PC-9 (cell line): ENCODE measurements around the gene ALDH4A1. TPM values are rescaled to one million over a fixed set of nuclear protein-coding genes. Genes with fewer than 3 reads are reported as not detected.

Experiments used
- BruUV-seq: library from RNA; stranded (reverse); fragments of 400-500 nt; replicated peaks from 2 replicates; lab custom pipeline; 2021; lab: Mats Ljungman, UMichigan
- CTCF ChIA-PET: fragments of 300-600 bp; sonication (Branson Sonifier 250); formaldehyde crosslinking; loops from one replicate; lab custom pipeline; 2022; ENCODE audit warnings: antibody characterized with exemption; lab: Charles Lee
- POLR2A ChIA-PET: fragments of 300-600 bp; sonication (Branson Sonifier 250); formaldehyde crosslinking; loops from one replicate; lab custom pipeline; 2022; ENCODE audit warnings: antibody characterized with exemption; ENCODE audit not compliant: unreplicated experiment; lab: Charles Lee
- DNase-seq, 2 experiments: peaks; one replicate each; pipeline versions ENCODE4 v3.0.0 to v3.0.0-alpha.2; 2015 to 2022; ENCODE audit warnings: mixed read lengths in 1 of 2
- H2AFZ ChIP-seq: fragments of 200-600 bp; sonication (generic); 2 replicates; pipeline ENCODE4 v1.8.1; 2017; ENCODE audit warnings: antibody characterized with exemption
- H3F3A ChIP-seq: fragments of 200-600 bp; sonication (generic); 2 replicates; pipeline ENCODE4 v1.8.1; 2017; ENCODE audit warnings: antibody characterized with exemption, mild to moderate bottlenecking, low read depth; ENCODE audit not compliant: insufficient read depth
- H3K27ac ChIP-seq: fragments of 200-600 bp; sonication (generic); 2 replicates; pipeline ENCODE4 v1.6.1; 2016; ENCODE audit warnings: mixed run types
- H3K27me3 ChIP-seq: fragments of 200-600 bp; sonication (generic); 2 replicates; pipeline ENCODE4 v1.6.1; 2016; ENCODE audit warnings: low read depth, mixed run types; ENCODE audit not compliant: insufficient read depth
- H3K36me3 ChIP-seq: fragments of 200-600 bp; sonication (generic); 2 replicates; pipeline ENCODE4 v1.6.1; 2016; ENCODE audit warnings: low read depth, mixed run types
- H3K4me1 ChIP-seq: fragments of 200-600 bp; sonication (generic); replicated peaks from 2 replicates; pipeline ENCODE4 v1.6.1; 2016; ENCODE audit warnings: mixed run types; ENCODE audit not compliant: insufficient read depth
- H3K4me2 ChIP-seq: fragments of 200-600 bp; sonication (generic); 2 replicates; pipeline ENCODE4 v1.6.1; 2017; ENCODE audit warnings: mixed run types
- H3K4me3 ChIP-seq: fragments of 200-600 bp; sonication (generic); 2 replicates; pipeline ENCODE4 v1.6.1; 2016; ENCODE audit warnings: mixed run types
- H3K79me2 ChIP-seq: fragments of 200-600 bp; sonication (generic); 2 replicates; pipeline ENCODE4 v1.6.1; 2017; ENCODE audit warnings: low read depth, mixed run types
- H3K9me2 ChIP-seq: fragments of 200-600 bp; sonication (generic); 2 replicates; pipeline ENCODE4 v1.8.1; 2017; ENCODE audit warnings: mild to moderate bottlenecking; ENCODE audit not compliant: insufficient read depth
- H3K9me3 ChIP-seq: fragments of 200-600 bp; sonication (generic); 2 replicates; pipeline ENCODE4 v1.8.1; 2016; ENCODE audit warnings: low read depth; ENCODE audit not compliant: insufficient read depth
- H4K20me1 ChIP-seq: fragments of 200-600 bp; sonication (generic); 2 replicates; pipeline ENCODE4 v1.8.1; 2017; ENCODE audit not compliant: insufficient read depth
- EZH2 ChIP-seq: fragments of 200-600 bp; sonication (generic); IDR thresholded peaks from 2 replicates; pipeline ENCODE4 v1.8.0; 2017; ENCODE audit warnings: antibody characterized with exemption, low read depth
- intact Hi-C: fragments of 100-400 bp; cut with micrococcal nuclease; formaldehyde crosslinking; loops from one replicate; pipeline ENCODE4 v1.10.0; 2022; ENCODE audit not compliant: unreplicated experiment
- total RNA-seq: library from RNA; stranded (reverse); gene quantifications from 2 replicates; pipeline ENCODE4 v1.2.3, GENCODE V29; 2021
- TF ChIP-seq, protein P1 (sequence below): fragments of 200-600 bp; sonication (generic); conservative IDR thresholded peaks from 2 replicates; pipeline ENCODE4 v1.6.1; 2017; ENCODE audit warnings: mixed run types, antibody characterized with exemption, mild to moderate bottlenecking, moderate library complexity

The ALDH4A1 gene
- total RNA-seq, 1 experiment from 2014 or later: 15.0 TPM

DNA sequence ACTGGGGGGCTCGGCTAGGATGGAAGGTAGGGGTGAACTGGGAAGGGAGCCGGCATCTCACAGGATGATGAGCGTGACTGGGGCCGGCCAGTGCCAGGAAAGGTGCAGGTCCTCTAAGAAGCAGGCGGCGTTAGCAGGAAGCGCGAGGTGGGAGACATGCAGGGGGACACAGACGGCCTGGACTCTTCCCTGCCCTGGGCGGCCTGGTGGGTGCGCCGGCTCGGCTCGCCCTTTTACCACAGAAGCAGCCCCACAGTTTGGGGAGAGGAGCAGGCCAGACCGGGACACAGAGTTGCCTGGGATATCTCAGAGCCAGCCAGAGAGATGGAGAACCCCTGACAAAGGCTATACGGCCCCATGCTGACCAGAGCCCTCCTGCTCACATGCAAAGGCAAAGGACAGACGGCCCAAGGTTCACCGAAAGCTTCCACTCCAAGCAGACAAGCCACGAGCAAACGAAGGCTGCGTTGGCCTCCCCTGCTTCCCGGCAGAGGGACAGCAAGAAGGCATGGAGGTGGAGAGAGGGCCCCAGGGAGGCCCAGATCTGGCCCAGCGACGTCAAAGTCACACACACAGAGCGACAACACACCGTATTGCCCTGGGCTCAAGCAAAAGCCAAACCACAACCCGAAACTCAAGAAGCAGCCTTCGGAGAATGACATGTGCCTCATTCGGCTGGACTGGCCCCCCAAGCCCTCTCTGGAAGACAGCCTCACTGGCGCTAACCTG lies 14.9 kb upstream of the ALDH4A1 start:
- H3F3A ChIP-seq: no peaks in the 10 kb centered on the region
- no peaks in the 10 kb centered on the region for H3K9me3 ChIP-seq
- intact Hi-C loops: no loop called here
- H3K36me3 ChIP-seq: no peaks in the 10 kb centered on the region
- CTCF ChIA-PET: no interaction called here
- H3K4me3 ChIP-seq: no peak overlapping the region
- TF ChIP-seq, protein P1, sequence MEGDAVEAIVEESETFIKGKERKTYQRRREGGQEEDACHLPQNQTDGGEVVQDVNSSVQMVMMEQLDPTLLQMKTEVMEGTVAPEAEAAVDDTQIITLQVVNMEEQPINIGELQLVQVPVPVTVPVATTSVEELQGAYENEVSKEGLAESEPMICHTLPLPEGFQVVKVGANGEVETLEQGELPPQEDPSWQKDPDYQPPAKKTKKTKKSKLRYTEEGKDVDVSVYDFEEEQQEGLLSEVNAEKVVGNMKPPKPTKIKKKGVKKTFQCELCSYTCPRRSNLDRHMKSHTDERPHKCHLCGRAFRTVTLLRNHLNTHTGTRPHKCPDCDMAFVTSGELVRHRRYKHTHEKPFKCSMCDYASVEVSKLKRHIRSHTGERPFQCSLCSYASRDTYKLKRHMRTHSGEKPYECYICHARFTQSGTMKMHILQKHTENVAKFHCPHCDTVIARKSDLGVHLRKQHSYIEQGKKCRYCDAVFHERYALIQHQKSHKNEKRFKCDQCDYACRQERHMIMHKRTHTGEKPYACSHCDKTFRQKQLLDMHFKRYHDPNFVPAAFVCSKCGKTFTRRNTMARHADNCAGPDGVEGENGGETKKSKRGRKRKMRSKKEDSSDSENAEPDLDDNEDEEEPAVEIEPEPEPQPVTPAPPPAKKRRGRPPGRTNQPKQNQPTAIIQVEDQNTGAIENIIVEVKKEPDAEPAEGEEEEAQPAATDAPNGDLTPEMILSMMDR: no peak
- TF ChIP-seq EZH2: no peak
- no peaks in the 10 kb centered on the region for H3K27me3 ChIP-seq
- H3K4me2 ChIP-seq: no peak overlapping the region
- peaks cover 6% of the 10 kb centered on the region for H3K4me1 ChIP-seq
- DNase-seq: no peak
- no peak overlapping the region for H2AFZ ChIP-seq
- POLR2A ChIA-PET: no interaction called here
- H3K9me2 ChIP-seq: no peaks in the 10 kb centered on the region
- no peaks in the 10 kb centered on the region for H4K20me1 ChIP-seq
- no peak overlapping the region for H3K27ac ChIP-seq
- no TSS peak for BruUV-seq
- H3K79me2 ChIP-seq: 0 out of 2 replicates have a peak, but pooled peaks cover 3% of the 10 kb centered on the region

DNA sequence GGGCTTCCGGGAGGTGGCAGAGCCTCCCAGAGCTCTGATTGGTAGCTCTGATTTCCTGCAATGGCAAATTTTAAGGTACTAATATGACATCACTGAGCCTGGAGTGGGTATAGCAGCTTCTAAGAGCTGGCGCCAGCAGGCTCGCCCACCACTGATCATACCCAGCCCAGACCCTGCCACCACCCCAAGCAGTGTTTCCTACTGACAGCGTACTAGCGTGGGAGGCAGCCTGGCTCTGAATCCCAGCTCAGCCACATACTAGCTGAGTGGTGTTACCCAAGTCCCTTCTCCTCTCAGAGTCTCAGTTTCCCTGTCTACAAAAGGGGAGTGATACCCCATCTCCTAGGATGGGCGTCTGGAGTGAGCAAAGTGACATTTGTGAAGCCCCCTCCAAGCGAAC lies 13.0 kb upstream of the ALDH4A1 start:
- no peaks in the 10 kb centered on the region for H3K9me3 ChIP-seq
- H3K36me3 ChIP-seq: no peaks in the 10 kb centered on the region
- no TSS peak for BruUV-seq
- ChIA-PET POLR2A (no interaction called here), CTCF (interaction anchor here (0.7 kb wide), 1 partner anchor 192 kb away, joined by 8 read pairs; no protein-coding TSS in a partner anchor)
- H3F3A ChIP-seq: no peaks in the 10 kb centered on the region
- TF ChIP-seq, protein P1: no peak
- no peak for TF ChIP-seq EZH2
- no peak overlapping the region for H3K4me3 ChIP-seq
- intact Hi-C loops: no loop called here
- H3K4me2 ChIP-seq: no peak overlapping the region
- no peaks in the 10 kb centered on the region for H3K27me3 ChIP-seq
- H3K9me2 ChIP-seq: no peaks in the 10 kb centered on the region
- no peak overlapping the region for H3K27ac ChIP-seq
- H4K20me1 ChIP-seq: no peaks in the 10 kb centered on the region
- no peaks in the 10 kb centered on the region for H3K4me1 ChIP-seq
- no peak overlapping the region for H2AFZ ChIP-seq
- H3K79me2 ChIP-seq: no peaks in the 10 kb centered on the region
- DNase-seq: no peak

DNA sequence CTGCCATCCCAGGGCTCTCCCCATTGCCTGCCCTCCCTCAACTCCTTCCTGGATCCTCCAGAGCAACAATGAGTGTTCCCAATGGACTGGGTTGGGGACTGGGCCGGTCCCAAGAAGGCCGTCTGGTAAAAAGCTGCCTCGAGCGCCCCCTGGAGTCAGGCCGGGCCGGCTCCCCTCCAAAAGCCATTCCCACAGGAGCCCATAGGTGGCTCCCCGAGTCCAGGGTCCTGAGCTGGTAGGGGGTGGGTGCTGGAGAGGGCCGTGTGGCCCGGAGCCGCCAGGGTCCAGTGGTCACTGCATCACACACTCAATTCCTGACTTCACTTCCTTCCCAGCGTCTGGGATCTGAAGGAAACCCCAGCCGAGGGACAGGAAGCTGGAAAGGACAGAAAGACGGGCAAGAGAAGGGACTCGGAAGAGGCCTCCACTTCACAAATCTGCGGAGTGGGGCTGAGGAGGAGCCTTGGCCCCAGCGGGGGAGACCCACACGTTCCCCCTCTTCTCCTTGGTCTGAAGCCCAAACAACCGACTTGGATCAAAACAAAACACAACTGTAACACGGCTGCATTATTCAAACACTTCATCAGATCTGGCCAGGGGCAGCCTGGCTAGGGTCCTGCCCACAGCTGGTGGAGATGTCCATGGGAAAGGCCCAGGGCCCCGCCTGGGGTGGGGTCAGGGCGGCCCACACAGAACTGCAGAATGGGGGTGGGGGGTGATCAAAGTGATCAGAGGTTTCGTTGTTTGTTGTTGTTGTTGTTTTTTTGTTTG lies 10.9 kb upstream of the ALDH4A1 start:
- POLR2A ChIA-PET: no interaction called here
- Histone ChIP-seq H3K9me2 (no peaks in the 10 kb centered on the region), H3K9me3 (no peaks in the 10 kb centered on the region), H3K36me3 (no peaks in the 10 kb centered on the region), H3K4me2 (no peak overlapping the region), H2AFZ (no peak overlapping the region), H3K27me3 (no peaks in the 10 kb centered on the region), H3F3A (no peaks in the 10 kb centered on the region), H3K4me3 (no peak overlapping the region), H3K4me1 (no peaks in the 10 kb centered on the region), H3K27ac (no peak overlapping the region), H3K79me2 (no peaks in the 10 kb centered on the region), H4K20me1 (no peaks in the 10 kb centered on the region)
- no peak for TF ChIP-seq EZH2
- TF ChIP-seq, protein P1: peak; percentile 87
- peak in 1 of 2 experiments; percentile 77 for DNase-seq
- BruUV-seq: no TSS peak
- intact Hi-C loops: loop anchor here (2.0 to 5.0 kb wide), 2 partner anchors 60 to 169 kb away; no protein-coding TSS in a partner anchor
- CTCF ChIA-PET: interaction anchor here (0.6 to 1.3 kb wide), 15 partner anchors 9 to 316 kb away, joined by 3 to 10 read pairs (median 4); partner anchors contain the start of genes ALDH4A1 and IFFO2
